Dedifferentiated amniotic fluid mesenchymal stem cell (primary cell): Measurements from ENCODE around the gene THSD4.
"Not testable (repeated sequence)": the region's sequence is repeated elsewhere in the genome, so short reads cannot be mapped to it uniquely, and the experiment has no call there.

Experiments
- DNase-seq: peaks from one replicate; pipeline ENCODE4 v3.0.0-alpha.2; 2016; ENCODE audit errors: extremely low spot score

Gene THSD4

DNA sequence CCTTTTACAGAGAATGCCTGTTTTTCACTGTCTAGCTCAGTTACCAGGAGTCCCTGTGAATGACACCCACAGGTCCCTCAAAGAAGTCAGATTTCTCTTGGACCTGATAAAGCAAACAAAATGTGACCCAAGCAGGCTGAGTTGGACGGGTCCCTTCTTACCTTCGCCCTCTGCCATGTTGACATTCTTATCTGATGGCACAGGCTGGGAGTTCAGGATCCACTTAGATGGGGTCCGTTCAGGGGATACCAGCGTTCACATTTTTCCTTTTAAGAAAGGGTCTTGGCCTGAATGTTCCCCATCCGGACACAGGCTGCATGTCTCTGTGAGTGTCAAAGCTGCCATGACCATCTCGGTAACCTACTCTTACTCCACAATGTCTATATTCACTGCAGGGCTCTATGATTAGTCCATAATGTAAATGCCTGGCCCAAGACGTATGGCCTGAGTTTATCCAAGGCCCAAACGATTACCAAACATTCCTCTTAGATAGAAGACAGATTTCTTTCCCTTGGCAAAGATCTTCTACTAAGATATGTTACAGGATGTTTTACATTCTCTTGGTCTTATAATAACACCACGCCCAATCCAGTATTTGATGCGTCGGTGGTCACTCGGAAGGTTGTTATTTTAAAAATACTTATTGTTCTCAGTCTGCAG lies 179.1 kb downstream of the THSD4 start:
- peak; percentile 95 for DNase-seq

GRCh38 chr15:71294911-71295602 lies 179.8 kb downstream of the THSD4 start:
- DNase-seq, result peak; percentile 96

DNA sequence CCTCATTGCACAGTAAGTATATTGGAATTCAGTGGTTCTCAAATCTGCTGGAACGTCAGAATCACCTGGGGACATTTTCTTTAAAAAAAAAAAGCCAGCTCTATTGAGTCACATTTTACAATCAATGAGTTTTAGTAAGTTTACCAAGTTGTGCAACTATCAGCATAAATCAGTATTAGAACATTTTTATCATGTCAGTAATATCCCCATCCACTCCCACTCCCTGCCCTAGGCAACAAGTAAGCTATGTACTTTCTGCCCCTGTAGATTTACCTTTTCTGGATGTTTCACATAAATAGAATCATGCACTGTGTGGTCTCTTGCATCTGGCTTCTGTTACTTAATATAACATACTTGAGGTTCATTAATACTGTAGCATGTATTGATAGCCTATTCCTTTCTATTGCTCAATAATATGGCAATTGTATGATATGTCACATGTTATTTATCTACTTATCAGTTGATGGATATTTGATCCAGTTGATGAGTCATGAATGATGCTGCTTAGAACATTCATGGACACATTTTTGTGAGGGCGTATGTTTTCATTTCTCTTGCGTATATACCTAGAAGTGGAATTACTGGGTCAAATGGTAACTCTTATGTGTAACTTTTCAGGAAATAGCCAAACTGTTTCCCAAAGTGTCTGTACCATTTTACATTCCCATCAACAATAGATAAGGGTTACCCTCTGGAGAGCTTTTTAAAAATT lies 180.5 kb downstream of the THSD4 start:
- DNase-seq, result peak; percentile 56

DNA sequence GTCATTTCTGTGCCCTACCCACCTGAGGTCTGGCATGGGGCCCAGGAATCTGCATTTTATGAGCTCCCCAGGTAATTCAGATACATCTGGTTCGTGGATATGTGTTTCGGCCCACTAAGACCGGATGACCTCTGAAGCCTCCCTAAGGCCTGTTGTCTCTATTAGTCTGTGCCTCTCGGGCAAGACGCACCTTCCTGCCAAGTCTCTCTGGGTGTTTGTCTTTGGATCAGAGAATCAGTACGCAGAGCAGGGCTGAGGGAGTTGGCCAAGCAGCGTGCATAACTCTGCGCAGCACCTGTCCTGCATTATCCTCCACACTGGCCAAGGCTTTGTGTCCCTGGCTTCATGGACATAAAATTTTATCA lies 181.0 kb downstream of the THSD4 start:
- no peak for DNase-seq

DNA sequence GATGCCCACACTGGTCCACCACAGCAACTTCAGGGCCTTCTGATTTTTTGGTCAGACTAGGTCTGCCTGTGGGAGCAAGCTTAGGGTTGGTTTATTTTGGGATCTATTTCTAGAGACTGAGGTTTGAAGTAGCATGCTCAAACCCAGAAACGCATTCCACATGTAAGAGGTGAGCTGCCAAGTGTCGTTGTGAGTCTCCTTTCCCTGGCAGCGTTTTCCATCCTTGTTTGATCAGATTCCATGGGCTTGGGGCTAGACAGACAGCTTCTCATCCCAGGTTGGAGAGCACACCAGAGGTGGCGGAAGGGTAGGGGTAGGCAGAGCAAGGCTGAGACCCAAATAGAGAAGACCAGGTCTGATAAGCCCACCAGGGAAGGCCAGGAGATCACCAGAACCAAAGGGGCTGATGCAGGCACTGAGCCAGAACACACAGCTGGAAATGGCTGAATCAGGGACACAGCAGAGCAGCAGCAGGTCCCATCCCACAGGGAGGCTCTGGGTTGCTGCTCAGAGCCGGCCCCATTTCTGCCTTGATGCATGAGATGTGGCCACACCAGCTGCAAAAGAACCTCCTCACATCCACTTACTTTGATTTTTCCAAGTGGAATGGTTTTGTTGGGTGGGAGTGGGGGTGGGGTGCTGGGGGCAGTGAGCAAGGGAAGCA lies 186.8 kb downstream of the THSD4 start:
- DNase-seq, result no peak

DNA sequence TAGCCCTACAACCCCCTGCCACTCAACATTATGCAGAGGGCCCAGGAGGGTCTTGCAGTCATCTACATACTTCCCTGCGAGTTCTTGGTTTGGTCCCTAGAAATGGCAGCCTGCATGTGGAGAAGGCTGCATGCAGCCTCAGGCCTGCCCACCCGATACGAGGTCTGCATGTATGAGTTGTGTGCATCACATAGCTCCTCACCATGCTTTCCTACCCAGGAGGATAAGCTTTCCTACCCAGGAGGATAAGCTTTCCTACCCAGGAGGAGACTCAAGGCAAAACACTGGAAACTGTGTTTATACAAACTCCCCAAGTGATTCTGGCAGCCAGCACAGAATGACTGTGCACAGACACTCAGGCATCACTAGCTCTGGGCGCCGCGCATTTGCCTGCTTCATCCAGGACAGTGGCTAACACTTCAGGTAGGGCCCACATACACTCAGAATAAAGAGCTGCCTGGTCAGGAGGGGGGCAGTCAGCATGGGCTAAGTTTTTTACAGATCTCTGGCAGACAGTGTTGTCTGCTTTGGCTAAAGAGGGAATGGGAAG lies 187.7 kb downstream of the THSD4 start:
- DNase-seq, result no peak

DNA sequence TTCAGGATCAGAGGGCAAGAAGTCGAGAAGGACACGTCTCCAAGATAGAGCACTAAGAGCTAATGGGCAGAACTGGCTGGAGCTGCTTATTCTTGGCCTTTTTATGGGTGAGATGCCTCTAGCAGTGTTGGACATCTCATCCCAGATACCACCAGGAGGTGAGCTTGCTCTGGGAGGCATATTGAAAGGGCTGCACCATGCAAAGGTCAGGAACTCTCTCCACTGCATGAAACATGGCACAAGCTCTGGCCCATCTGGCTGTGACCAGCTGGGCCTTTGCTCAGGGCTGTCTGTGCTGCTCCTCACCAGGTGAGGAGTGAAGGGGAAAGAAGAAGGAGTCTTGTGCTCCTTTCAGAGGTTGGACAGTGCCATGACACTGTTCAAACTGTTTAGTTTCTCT lies 188.7 kb downstream of the THSD4 start:
- no peak for DNase-seq

DNA sequence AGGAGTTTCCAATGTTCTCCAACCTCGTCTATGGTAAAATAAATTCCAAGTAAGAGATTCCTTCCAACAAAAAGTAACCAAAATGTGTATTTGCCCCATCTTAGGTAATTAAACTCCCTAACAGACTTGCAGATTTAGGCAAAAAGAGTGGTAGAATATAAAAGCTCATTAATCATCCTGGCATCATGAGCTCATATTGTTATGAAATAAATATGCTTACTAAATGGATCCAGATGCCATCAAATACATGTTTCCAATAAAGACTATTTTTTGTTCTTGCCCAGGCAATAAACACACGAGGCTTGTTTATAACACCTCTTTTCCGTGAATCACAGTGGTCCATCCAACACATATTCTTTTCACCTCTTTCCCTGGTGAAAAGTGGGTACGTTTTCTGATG lies 189.4 kb downstream of the THSD4 start:
- DNase-seq, result no peak

GRCh38 chr15:71306538-71306937 lies 191.3 kb downstream of the THSD4 start:
- DNase-seq, result no peak

DNA sequence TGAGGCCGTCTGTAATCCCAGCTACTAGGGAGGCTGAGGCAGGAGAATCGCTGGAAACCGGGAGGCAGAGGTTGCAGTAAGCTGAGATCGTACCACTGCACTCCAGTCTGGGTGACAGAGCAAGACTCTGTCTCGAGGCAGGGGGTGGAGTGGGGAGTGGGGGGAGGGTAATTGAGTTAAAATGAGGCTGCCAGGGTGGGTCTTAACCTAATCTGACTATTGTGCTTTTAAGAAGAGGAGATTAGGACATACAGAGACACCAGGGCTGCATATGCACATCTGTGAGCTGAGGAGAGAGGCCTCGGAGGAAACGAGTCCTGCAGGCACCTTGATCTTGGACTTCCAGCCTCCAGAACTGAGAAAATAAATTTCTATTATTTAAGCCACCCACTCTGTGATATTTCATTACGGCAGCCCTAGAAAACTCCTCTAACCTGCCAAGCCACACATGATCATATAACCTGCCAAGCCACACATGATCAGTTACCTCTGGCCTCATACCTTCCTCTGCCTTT lies 197.0 kb downstream of the THSD4 start:
- no peak for DNase-seq

DNA sequence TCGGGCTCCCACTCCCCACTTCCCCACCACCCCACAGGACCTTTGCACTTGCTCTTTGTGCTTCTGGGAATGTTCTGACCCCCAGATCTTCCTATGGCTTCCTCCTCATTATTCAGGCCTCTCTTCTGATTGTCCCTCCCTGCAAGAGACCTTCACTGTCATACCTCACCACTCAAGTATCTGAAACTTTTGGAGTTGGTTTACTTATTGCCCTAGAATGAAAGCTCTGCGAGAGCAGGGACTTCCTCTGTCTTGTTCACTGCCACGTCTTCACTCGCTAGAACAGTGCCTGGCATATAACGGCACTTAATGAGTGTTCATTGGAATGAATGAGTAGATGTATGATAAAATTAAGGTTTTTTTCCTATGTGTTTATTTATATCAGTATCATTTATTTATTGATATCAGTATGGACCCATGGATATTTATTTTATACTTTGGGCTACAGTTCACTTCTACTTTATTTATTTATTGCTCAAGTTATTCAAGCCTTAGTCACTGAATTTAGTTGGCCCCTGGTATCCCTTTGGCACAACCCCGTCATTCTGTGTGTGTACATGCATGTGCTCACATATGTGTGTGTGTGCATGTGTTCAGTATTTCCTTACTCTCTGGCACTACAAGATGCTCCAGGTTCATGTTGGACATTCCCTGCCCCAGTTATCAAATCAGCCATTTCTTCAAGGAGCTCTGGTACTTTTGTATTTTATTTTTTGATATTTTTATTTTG lies 197.6 kb downstream of the THSD4 start:
- DNase-seq, result no peak

DNA sequence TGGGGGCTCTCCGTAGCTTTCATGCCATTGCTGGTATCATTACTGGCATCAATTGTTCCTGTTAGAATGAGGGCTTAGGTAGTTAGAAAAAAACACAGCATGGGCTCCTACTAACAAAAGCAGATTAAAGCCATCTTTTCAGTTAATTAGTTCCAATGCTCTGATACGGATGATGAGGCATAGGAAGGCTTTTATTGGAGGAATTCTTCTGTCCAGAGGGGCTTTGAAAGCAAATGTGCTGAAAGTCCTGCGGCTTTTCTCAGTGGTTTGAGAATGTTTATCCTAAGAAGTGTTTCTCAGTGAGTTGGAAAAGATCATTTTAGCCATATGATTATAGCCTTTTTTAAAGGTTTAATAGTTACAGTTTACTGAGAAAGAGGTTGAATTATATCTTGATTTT lies 198.5 kb downstream of the THSD4 start:
- peak; percentile 38 for DNase-seq

DNA sequence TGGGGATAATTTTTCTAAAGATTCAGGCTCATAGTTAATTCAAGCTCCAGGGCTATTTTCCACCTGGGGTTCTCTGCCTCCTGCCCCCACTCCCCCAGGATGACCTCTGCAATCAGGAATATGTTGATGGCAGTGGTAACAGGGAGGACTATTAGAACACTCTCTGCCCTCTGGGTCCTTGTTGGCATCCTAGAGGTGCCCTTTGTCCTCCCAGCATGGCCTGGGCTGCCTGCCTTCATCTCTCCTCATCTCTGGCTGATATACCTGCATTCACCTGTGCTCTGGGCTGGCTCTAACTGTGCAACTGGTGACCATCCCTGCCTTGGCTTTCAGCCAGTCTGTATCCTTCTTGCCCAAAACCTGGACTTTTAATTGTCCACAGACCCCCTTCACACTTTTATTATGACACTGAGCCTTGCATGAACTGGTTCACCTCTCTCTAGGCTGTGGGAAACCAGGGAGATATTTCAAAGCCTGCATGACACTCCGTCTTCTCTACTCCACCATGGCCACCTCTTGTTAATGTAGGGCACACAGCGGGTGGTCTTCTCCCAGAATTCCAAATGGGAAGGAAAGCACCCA lies 199.8 kb downstream of the THSD4 start:
- no peak for DNase-seq

GRCh38 chr15:71316911-71317310 lies 201.6 kb downstream of the THSD4 start:
- no peak for DNase-seq

DNA sequence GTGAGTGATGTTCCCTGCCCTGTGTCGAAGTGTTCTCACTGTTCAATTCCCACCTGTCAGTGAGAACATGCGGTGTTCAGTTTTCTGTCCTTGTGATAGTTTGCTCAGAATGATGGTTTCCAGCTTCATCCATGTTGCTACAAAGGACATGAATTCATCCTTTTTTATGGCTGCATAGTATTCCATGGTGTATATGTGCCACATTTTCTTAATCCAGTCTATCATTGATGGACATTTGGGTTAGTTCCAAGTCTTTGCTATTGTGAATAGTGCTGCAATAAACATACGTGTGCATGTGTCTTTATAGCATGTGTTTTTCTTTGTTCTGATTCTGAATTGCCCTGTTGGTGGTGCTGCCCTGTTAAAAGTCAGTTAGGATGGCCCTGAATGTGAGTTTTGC lies 204.2 kb downstream of the THSD4 start:
- DNase-seq, result not testable (repeated sequence)

GRCh38 chr15:71319935-71320334 lies 204.7 kb downstream of the THSD4 start:
- no peak for DNase-seq

- DNase-seq, result no peak
These were observed 207.8 kb downstream of the THSD4 start for GRCh38 chr15:71323082-71323481.

- no peak for DNase-seq
These were observed 208.3 kb downstream of the THSD4 start for GRCh38 chr15:71323584-71323983.

DNA sequence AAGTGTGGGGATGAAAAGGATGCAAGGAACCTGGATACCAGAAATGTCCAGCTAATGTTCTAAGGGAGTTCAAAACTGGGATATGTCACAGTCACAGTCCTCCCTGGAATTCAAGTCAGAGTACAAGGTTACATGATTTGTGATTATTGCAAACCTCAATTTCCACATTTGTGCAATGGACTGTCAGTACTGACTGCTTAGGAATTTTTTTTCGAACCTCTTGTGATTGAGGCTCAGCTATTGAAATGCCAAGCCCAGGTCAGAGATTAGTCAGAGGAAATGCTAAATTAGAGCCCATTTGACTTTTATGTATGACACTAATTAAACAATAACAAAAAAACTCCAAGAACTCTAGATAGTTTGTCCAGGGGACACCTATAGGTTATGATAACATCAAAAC lies 210.2 kb downstream of the THSD4 start:
- DNase-seq, result no peak

DNA sequence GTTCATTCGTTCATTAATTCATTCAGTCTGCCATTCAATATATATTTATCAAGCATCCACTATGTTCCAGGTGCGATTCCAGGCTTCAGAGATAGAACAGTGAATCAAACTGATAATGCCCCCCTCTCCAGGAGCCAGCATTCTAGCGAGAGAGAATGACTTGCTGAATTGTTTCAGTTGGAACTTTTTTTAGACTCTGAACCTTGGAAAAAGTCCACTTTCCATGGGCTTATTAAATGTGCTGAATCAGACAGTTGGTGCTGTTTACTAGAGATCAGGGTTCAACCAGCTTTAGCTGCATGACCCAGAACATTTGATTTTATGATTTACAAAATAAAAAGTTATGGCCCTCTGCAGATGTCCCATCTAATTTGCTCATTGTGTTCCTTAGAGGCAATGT lies 213.2 kb downstream of the THSD4 start:
- no peak for DNase-seq

GRCh38 chr15:71329041-71329440 lies 213.8 kb downstream of the THSD4 start:
- no peak for DNase-seq
